Stimulated activated CD8-positive, alpha-beta memory T cell treated with anti-CD3 and anti-CD28 coated beads, Interleukin-12 subunit alpha, Interleukin-12 subunit beta, amount 100 ng/mL, for 4 hours (primary cell): ENCODE data around the gene NUAK2.

Source experiments
- DNase-seq: peaks from one replicate; pipeline ENCODE4 v3.0.0-alpha.2; 2020; ENCODE audit warnings: low read depth

NUAK2 gene

GRCh38 chr1:205273551-205273982 lies 48.0 kb downstream of the NUAK2 start:
- peak; percentile 62 for DNase-seq

DNA sequence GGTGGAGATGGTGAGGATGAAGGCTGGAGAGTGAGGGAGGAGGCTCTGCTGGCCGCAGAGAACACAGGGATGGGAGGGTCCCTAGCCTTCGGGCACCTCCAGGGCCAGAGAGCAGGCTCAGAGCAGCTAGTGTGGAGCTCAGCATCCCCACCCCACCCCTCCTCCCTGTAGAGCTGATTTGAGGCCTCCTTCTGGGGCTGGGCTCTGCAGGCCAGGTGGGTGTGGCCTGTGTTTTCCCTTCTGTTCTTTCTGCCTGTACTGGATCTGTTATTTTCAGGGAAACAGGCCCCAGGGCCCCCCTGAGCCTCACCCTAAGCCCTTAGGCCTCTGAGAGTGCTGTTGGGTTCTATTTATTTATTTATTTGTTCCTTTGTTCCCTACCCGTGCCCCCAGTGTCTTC lies 49.0 kb downstream of the NUAK2 start:
- no peak for DNase-seq

DNA sequence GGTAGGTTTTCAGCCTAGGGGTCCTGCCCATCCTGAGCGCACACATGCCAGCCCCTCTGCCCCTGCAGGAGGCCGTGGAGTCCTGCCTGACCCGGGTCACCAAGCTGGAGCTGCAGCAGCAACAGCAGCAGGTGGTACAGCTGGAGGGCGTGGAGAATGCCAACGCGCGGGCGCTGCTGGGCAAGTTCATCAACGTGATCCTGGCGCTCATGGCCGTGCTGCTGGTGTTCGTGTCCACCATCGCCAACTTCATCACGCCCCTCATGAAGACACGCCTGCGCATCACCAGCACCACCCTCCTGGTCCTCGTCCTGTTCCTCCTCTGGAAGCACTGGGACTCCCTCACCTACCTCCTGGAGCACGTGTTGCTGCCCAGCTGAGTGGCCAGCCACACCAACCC lies 49.8 kb downstream of the NUAK2 start:
- DNase-seq: no peak

DNA sequence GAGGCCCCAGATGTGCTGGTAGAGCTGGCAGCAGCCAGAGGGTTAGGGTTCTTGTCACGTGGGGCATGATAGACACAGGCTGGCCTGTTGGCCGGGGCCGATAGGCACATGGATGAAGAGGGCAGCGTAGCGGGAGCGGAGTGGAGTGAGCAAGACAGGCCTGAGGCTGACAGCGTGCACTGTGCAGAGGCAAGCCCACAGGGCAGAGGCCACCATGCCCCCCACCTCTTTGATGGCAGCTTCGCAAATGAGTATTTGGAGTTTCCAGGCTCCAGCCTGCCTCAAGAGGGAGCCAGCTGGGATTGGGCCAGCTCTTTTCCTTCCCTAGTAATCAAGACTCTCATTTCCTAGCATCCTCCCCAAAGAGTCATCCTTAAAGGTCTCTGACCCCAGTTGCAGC lies 50.3 kb downstream of the NUAK2 start:
- no peak for DNase-seq

DNA sequence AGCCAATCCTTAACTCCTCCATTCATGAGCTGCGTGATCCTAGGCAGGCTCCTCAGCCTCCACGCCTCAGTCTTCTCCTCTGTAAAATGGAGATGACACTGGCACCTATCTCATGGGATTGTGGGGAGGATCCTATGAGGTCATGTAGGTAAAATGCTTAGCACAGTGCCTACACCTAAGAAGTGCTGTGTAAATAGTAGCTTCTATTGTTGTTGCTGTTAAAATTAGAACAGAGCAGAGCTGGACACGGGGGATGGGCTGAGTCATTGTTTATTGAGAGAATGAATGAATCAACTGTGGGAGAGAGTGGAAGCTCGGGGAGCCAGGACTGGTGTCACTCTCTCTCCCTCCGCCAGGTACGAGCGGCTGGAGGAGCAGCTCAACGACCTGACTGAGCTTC lies 50.8 kb downstream of the NUAK2 start:
- no peak for DNase-seq

DNA sequence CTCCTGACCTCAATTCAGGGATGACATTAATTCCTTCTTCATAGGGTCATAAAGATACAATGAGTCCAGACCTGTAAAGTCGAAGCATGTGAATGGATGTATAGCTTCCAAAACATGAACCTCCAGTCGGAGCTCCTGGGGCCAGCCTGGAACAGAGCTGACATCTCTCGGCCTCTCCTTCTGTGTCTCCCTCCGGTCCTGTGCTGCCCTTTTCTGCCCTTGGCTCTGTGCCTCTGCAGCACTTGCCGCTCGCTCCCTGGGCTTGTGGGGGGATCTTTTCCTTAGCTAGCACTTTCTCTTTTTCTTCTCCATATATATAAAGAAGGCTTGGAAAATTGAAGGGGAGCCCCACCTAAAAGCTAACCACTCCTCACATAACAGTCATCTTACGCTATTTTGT lies 51.3 kb downstream of the NUAK2 start:
- DNase-seq: no peak

- no peak for DNase-seq
These were observed 51.8 kb downstream of the NUAK2 start for GRCh38 chr1:205269711-205270110.

DNA sequence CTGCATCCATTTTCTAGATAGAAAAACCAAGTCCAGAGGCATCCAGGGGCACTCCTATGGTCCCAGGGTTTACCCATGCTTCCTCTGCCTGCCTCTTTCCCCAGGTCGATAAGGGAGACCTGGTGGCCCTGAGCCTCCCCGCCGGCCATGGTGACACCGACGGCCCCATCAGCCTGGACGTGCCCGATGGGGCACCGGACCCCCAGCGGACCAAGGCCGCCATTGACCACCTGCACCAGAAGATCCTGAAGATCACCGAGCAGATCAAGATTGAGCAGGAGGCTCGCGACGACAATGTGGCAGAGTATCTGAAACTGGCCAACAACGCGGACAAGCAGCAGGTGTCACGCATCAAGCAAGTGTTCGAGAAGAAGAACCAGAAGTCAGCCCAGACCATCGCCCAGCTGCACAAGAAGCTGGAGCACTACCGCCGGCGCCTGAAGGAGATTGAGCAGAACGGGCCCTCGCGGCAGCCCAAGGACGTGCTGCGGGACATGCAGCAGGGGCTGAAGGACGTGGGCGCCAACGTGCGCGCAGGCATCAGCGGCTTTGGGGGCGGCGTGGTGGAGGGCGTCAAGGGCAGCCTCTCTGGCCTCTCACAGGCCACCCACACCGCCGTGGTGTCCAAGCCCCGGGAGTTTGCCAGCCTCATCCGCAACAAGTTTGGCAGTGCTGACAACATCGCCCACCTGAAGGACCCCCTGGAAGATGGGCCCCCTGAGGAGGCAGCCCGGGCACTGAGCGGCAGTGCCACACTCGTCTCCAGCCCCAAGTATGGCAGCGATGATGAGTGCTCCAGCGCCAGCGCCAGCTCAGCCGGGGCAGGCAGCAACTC lies 52.5 kb downstream of the NUAK2 start:
- no peak for DNase-seq

DNA sequence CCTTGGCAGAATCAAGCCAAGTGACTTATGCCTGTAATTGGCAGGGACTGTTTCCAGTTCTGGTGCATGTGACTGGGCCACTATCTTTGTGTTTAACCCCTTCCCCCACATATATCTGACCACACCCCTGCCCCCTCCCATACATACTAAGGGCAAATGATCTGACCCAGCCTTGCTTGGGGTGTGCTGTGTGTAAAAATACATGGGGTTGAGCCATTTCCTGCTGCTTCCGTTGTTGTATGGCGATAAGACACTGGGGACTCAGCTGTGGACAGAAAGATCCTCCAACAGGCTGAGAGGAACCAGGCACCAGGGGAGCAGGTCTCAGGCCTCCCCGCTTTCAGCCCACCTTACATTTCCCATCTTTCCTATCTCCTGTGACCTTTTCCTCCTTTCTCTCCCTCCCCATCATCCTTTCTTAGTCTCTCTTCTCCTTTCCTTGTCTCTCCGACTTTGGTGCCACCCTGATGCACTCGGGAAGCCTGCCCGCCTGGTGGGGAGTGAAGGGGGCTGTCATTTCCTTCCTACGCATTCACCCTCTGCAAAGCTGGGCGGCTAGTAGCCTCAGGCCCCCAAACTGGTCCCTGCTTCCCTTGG lies 54.1 kb downstream of the NUAK2 start:
- no peak for DNase-seq

GRCh38 chr1:205266611-205267305 lies 54.8 kb downstream of the NUAK2 start:
- no peak for DNase-seq

GRCh38 chr1:205263580-205264190 lies 57.9 kb downstream of the NUAK2 start:
- DNase-seq: no peak

GRCh38 chr1:205262731-205263171 lies 58.8 kb downstream of the NUAK2 start:
- DNase-seq: no peak

DNA sequence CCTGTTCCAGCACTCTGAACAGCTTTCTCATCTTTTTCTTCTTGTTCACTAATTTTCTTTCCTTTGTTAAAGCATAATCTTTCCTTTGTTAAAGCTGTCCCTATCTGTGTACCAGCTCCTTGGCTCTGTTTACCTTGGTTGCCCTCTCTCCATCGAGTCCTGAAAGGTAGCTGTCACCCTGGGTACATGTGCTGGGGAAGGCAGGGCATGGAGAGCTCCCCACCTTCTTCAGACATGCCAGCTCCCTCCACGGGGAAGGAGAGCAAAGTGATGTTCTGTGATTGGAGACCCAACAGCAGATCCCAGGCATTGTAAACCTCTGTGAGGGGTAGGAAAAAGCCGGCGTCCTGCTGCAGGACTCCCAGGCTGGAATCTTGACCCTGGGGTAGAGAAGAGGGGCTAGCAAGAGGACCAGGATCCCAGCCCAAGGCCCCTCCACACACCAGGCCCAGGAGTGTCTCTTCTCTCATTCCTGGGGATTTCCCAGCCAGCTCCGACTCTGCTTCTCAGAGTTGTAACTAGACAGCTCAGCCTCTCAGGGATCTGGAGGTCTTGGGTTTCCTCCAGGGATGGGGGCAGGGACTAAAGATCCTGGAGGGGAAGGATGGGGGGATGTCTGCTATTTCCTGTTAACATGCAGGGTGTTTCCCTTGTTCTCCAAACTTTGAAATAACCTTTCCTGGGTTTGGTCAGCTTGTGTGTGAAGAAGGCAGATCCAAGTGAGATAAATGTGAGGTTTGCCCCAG lies 59.4 kb downstream of the NUAK2 start:
- DNase-seq: no peak

GRCh38 chr1:205260948-205261732 lies 60.4 kb downstream of the NUAK2 start:
- no peak for DNase-seq

DNA sequence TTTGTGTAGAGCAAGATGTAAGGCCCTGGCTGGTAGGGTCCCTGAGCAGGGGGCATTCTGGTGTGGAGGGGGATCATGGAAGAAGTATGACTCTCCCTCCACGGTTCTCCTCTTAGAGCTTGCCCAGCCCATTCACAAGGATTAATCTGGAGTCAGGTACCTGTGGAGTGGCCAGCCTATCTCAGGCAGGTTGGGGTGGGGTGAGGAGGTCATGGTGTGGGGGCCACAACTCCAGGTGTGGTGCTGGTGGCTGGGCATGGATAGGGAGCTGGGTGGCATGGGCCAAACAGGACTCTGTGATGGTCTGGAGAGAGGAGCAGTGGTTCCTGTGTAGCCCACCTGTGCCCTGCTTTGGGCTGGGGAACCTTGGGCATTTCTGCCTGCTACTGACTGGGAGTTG lies 61.5 kb downstream of the NUAK2 start:
- DNase-seq: no peak

GRCh38 chr1:205259324-205259832 lies 62.2 kb downstream of the NUAK2 start:
- no peak for DNase-seq

DNA sequence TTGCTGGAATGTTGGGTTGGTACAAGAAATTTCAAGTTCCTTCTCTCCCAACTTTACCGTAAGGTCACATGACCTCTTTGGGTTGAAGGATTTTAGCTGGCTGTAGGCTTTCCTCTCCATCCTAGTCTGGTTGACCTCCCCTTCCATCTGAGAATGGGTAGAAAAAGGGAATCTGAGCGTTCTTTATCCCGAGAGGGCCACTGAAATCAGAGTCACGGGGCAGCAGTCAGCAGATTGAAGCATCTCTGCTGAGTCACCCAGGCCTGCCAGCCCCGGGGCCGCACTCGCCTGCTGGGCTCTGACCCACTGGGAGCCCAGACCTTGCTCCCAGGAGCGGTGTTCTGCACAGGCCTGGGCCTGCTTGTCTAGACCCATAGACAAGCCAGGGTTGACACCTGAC lies 62.8 kb downstream of the NUAK2 start:
- DNase-seq: no peak

GRCh38 chr1:205258261-205258691 lies 63.3 kb downstream of the NUAK2 start:
- no peak for DNase-seq

DNA sequence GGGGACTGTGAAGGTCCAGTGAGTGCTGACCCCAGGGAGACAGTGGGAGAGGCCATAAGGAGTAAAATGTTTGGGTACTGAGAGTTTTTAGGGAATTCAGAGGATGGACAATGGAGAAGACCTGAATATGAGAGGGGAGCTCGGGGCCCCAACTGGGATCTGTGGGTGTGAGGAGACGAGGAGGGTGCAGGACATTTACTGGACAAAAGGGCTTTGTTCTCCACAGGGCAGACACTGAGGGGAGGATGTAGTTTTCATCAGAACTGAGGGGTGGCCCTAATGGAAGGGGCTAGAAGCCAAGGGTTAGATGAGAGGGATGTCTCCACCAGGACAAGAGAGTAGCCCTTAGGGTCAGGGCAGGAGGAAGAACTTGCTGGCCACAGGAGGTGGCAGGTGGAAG lies 63.8 kb downstream of the NUAK2 start:
- DNase-seq: no peak

DNA sequence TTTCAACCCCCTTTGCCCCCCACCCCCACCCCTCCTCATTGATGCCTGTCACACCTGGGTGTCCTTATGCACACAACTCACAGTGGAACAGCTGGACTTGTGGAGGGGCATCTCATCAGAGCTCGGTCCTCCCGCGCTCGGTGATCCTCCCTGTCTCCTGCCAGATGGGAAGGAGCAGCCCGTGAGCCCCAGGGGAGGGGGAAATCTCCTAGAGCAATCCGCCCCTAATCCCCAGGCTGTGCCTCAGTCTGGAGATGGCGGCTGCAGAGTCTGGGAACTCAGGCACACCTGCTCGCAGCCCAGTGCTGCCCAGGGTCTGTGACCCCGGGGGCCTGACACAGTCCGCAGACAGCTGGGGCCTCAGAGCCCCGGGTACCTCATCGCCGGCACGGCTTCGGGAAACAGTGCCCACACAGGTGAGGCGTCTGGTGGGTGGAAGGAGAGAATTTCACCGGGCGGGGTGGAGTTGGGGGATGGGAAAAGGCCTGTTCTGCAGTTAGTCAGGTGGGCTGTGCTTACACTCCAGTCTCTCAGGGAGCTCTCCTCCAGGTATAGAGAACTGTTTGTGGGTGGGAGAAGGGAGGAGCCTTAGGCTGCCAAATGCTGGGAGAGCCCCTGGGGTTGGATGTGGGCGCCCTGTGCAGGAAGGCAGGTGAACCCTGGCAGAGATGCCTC lies 64.5 kb downstream of the NUAK2 start:
- DNase-seq: no peak
